SU-DHL-6 (cell line): ENCODE results near the gene GDPD3.
"Not testable (repeated sequence)": the region's sequence is repeated elsewhere in the genome, so short reads cannot be mapped to it uniquely, and the experiment has no call there.

Source experiments
- H2AFZ ChIP-seq: fragments of 200-600 bp; sonication (generic); 2 replicates; pipeline ENCODE4 v1.6.1; 2014; ENCODE audit warnings: low read depth, mild to moderate bottlenecking, moderate library complexity, mixed read lengths, antibody characterized with exemption, low read length; ENCODE audit not compliant: severe bottlenecking
- H3F3A ChIP-seq: fragments of 200-600 bp; shearing (Covaris generic); 2 replicates; pipeline ENCODE4 v1.6.0; 2016; ENCODE audit warnings: antibody characterized with exemption, mild to moderate bottlenecking; ENCODE audit not compliant: insufficient read depth
- H3K27ac ChIP-seq: fragments of 200-600 bp; sonication (generic); 2 replicates; pipeline ENCODE4 v1.5.1; 2016; ENCODE audit warnings: low read depth, mild to moderate bottlenecking, low read length, moderate library complexity, mixed read lengths
- H3K27me3 ChIP-seq: fragments of 200-600 bp; sonication (generic), shearing (Covaris generic); 2 replicates; pipeline ENCODE4 v1.6.0; 2014; ENCODE audit warnings: mild to moderate bottlenecking, low read length
- H3K36me3 ChIP-seq: fragments of 200-600 bp; sonication (generic); 2 replicates; pipeline ENCODE4 v1.6.1; 2014; ENCODE audit warnings: mild to moderate bottlenecking, low read length, mixed read lengths
- H3K4me2 ChIP-seq: fragments of 300-600, 200-600 bp; shearing (Covaris generic), sonication (generic); 2 replicates; pipeline ENCODE4 v1.6.0; 2014; ENCODE audit warnings: low read length, low read depth, mild to moderate bottlenecking; ENCODE audit not compliant: poor library complexity, severe bottlenecking
- H3K4me3 ChIP-seq: fragments of 200-600 bp; sonication (generic); 2 replicates; pipeline ENCODE4 v1.5.1; 2014; ENCODE audit warnings: antibody characterized with exemption, low read length, mild to moderate bottlenecking, mixed read lengths; ENCODE audit not compliant: insufficient read depth, poor library complexity, severe bottlenecking
- H3K79me2 ChIP-seq: fragments of 200-600 bp; sonication (generic); 2 replicates; pipeline ENCODE4 v1.6.1; 2014; ENCODE audit warnings: mild to moderate bottlenecking, low read length, moderate library complexity; ENCODE audit not compliant: insufficient read depth
- H3K9ac ChIP-seq: fragments of 200-600 bp; sonication (generic); 2 replicates; pipeline ENCODE4 v1.7.0; 2014; ENCODE audit warnings: mild to moderate bottlenecking, low read length
- H3K9me2 ChIP-seq: fragments of 200-600 bp; sonication (generic); replicated peaks from 2 replicates; pipeline ENCODE4 v1.6.1; 2014; ENCODE audit warnings: low read length; ENCODE audit not compliant: insufficient read depth
- H3K9me3 ChIP-seq: fragments of 200-600 bp; sonication (generic); 2 replicates; pipeline ENCODE4 v1.6.1; 2014; ENCODE audit warnings: low read length, mixed read lengths; ENCODE audit not compliant: insufficient read depth
- H4K20me1 ChIP-seq: fragments of 200-600 bp; sonication (generic); 2 replicates; pipeline ENCODE4 v1.6.1; 2014; ENCODE audit warnings: low read depth, mild to moderate bottlenecking, antibody characterized with exemption, low read length, moderate library complexity, mixed read lengths
- EZH2phosphoT487 ChIP-seq: fragments of 200-600 bp; sonication (generic), shearing (Covaris generic); conservative IDR thresholded peaks from 2 replicates; pipeline ENCODE4 v1.6.1; 2018; ENCODE audit warnings: mild to moderate bottlenecking, antibody characterized with exemption, low read length, moderate library complexity, mixed read lengths
- TF ChIP-seq, protein P1 (sequence below): fragments of 200-600 bp; sonication (generic); IDR thresholded peaks from one replicate; pipeline ENCODE4 v1.5.1; 2017; ENCODE audit warnings: antibody characterized with exemption, mild to moderate bottlenecking, low read length, moderate library complexity; ENCODE audit not compliant: insufficient read depth, poor library complexity, severe bottlenecking

GDPD3 gene

DNA sequence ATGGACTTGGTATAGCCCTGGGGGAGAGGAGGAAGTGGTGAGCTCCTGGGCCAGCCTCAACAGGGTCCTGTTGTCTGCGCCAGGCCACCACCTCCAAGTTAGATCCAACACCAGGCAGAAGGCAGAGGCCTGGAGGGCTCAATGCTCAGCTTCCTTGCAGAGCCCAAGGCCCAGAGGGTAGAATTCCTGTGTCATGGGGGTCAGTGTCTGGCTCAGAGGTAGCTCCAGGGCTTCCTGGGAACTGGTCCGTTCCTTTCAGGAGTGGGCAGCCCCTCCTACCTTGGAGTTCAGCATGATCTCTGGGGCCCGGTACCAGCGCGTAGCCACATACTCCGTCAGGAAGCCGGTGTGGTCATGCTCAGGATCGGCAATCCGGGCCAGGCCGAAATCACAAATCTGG is 4.4 kb upstream of the GDPD3 start:
- H3K27ac ChIP-seq: no peak overlapping the region
- TF ChIP-seq EZH2phosphoT487: no peak
- TF ChIP-seq, protein P1, sequence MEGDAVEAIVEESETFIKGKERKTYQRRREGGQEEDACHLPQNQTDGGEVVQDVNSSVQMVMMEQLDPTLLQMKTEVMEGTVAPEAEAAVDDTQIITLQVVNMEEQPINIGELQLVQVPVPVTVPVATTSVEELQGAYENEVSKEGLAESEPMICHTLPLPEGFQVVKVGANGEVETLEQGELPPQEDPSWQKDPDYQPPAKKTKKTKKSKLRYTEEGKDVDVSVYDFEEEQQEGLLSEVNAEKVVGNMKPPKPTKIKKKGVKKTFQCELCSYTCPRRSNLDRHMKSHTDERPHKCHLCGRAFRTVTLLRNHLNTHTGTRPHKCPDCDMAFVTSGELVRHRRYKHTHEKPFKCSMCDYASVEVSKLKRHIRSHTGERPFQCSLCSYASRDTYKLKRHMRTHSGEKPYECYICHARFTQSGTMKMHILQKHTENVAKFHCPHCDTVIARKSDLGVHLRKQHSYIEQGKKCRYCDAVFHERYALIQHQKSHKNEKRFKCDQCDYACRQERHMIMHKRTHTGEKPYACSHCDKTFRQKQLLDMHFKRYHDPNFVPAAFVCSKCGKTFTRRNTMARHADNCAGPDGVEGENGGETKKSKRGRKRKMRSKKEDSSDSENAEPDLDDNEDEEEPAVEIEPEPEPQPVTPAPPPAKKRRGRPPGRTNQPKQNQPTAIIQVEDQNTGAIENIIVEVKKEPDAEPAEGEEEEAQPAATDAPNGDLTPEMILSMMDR: no peak
- H4K20me1 ChIP-seq: no peaks in the 10 kb centered on the region
- no peak overlapping the region for H3K4me3 ChIP-seq
- H3F3A ChIP-seq: peaks cover 11% of the 10 kb centered on the region
- no peaks in the 10 kb centered on the region for H3K79me2 ChIP-seq
- H3K4me2 ChIP-seq: no peak overlapping the region
- no peaks in the 10 kb centered on the region for H3K9me3 ChIP-seq
- no peak overlapping the region for H3K9ac ChIP-seq
- H3K36me3 ChIP-seq: no peaks in the 10 kb centered on the region
- H2AFZ ChIP-seq: no peak overlapping the region
- H3K27me3 ChIP-seq: no peaks in the 10 kb centered on the region
- H3K9me2 ChIP-seq: no peaks in the 10 kb centered on the region

DNA sequence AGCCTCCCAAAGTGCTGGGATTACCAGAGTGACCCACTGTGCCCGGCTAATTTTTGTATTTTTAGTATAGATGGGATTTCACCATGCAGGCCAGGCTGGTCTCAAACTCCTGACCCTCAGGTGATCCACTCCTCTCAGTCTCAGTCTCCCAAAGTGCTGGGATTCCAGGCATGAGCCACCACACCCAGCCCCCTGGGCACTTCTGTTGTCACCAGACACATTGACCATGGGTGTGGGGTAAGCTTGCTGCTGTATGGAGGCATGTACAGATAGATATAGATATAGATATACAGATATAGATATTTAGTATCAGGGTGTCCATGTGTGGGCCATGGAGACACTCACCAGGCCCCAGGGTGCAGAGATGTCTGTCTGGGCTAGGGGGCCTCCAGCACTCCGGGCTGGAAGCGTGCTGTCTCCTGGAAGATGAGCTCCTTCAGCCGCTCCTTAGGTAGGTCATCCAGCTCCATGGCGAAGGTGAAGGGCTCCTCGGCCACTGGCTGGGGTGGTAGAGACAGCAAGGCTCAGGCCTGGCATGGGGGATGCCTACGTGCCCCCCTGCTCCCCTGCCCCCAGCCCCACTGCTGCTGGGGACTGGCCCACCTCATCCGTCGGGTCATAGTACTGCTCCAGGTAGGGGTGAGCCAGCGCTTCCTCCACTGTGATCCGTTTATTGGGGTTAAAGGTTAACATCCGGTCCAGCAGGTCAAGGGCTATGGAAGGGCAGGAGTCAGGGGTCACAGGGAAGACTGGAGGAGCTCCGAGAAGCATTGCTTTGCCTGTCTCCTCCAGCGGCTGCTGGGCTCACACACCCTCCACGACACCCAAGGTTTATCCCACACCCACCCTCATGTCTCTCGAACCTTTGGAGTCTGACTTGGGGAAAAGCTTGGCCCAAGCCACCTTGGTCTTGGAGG is 3.2 kb upstream of the GDPD3 start:
- Histone ChIP-seq H3K9me2 (no peaks in the 10 kb centered on the region), H3K4me3 (no peak overlapping the region), H3K27ac (no peak overlapping the region), H3K27me3 (no peaks in the 10 kb centered on the region), H3K79me2 (no peaks in the 10 kb centered on the region), H3K9me3 (no peaks in the 10 kb centered on the region), H3K4me2 (no peak overlapping the region), H4K20me1 (no peaks in the 10 kb centered on the region), H3K9ac (no peak overlapping the region), H2AFZ (no peak overlapping the region), H3F3A (peaks cover 11% of the 10 kb centered on the region), H3K36me3 (no peaks in the 10 kb centered on the region)
- TF ChIP-seq, protein P1: no peak
- TF ChIP-seq EZH2phosphoT487: no peak

DNA sequence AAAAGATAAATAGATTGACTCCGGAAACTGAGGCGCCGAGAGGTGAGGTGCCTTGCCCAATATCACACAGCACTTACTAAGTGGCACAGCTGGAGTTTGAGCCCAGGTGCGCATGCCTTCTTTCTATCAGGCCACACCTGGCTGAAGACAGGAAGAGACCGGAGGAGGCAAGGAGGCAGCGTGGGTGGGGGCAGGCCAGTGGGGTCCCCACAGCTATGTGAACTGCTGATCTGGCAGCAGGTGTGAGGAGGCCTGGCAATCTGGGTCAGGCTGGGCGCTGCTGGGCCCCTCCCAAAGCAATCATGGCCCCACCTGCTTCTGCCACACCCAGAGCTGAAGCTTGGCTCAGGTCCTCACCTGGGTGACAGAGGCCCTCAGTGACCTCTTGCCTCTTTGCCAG is 1.9 kb upstream of the GDPD3 start:
- Histone ChIP-seq H3K79me2 (no peaks in the 10 kb centered on the region), H2AFZ (no peak overlapping the region), H3F3A (peaks cover 7% of the 10 kb centered on the region), H3K27me3 (no peaks in the 10 kb centered on the region), H3K9me2 (no peaks in the 10 kb centered on the region), H3K4me3 (no peak overlapping the region), H3K9me3 (no peaks in the 10 kb centered on the region), H3K27ac (peak overlapping the region; percentile 41; the same call in 1 of the 2 replicates), H3K36me3 (no peaks in the 10 kb centered on the region), H3K9ac (no peak overlapping the region), H4K20me1 (no peaks in the 10 kb centered on the region), H3K4me2 (peak overlapping the region; percentile 14)
- TF ChIP-seq, protein P1: no peak
- TF ChIP-seq EZH2phosphoT487: no peak

DNA sequence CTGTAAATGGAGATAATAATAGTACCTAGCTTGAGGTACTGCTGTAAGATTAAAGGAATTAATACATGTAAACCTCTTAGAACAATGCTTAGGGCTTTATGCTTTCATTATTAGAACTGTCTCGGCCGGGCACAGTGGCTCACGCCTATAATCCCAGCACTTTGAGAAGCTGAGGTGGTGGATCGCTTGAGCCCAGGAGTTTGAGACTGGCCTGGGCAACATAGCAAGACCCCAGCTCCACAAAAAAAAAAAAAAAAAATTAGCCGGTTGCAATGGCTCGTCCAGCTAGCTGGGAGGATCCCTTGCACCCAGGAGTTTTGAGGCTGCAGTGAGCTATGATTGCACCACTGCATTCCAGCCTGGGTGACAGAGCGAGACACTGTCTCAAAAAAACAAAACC is 1.5 kb upstream of the GDPD3 start:
- not testable (repeated sequence) for H3K36me3 ChIP-seq, H3K9ac ChIP-seq, H3K9me2 ChIP-seq, H3K4me3 ChIP-seq, H3K79me2 ChIP-seq, H3K9me3 ChIP-seq, H3K27me3 ChIP-seq, H4K20me1 ChIP-seq, H2AFZ ChIP-seq, H3F3A ChIP-seq
- Histone ChIP-seq H3K27ac (0 out of 2 replicates have a peak overlapping the region, but pooled peaks have one; percentile 18), H3K4me2 (peak overlapping the region; percentile 14)
